B cell (primary cell): ENCODE data around the gene NINL. TPM values are rescaled to one million over a fixed set of nuclear protein-coding genes. Genes with fewer than 3 reads are reported as not detected.

Experiments used
- ATAC-seq: fragments of 200-7000 bp; cut with Tn5 transposase; one replicate; pipeline ENCODE4 v1.10.0; 2021; ENCODE audit warnings: low read depth, mild to moderate bottlenecking, moderate number of reproducible peaks, moderate library complexity
- CTCF ChIA-PET: fragments of 350-600 bp; sonication (Branson Sonifier 250); formaldehyde crosslinking; loops from one replicate; lab custom pipeline; 2021; ENCODE audit warnings: antibody characterized with exemption, inconsistent platforms; lab: Charles Lee
- POLR2A ChIA-PET: fragments of 350-600 bp; sonication (Branson Sonifier 250); formaldehyde crosslinking; loops from one replicate; lab custom pipeline; 2021; ENCODE audit warnings: antibody characterized with exemption; lab: Charles Lee
- DNase-seq: peaks from one replicate; pipeline ENCODE4 v3.0.0; 2013
- H2AFZ ChIP-seq: 2 replicates; pipeline ENCODE4 v1.6.1; 2012; ENCODE audit warnings: mild to moderate bottlenecking, low read depth, low read length; ENCODE audit not compliant: insufficient read depth, poor library complexity, severe bottlenecking
- H3K27ac ChIP-seq, 2 donors: 1 replicate in 1 of 2; 2 replicates in 1 of 2; pipeline ENCODE4 v1.5.1; 2012 to 2013; ENCODE audit warnings: low read length in 2 of 2, mild to moderate bottlenecking in 2 of 2, moderate library complexity in 1 of 2
- H3K27me3 ChIP-seq, 4 experiments: fragments of 200-600 bp in 1 of 4; sonication (generic) in 1 of 4; replicated peaks in 1 of 4; 1 replicate in 2 of 4; 2 replicates in 2 of 4; pipeline versions ENCODE4 v1.6.1 to v1.7.0; 2013 to 2016; ENCODE audit warnings: low read length in 3 of 4, mild to moderate bottlenecking in 2 of 4, mixed read lengths in 1 of 4, moderate library complexity in 1 of 4; ENCODE audit not compliant: insufficient read depth in 4 of 4, control insufficient read depth in 3 of 4; ENCODE audit errors: control extremely low read depth in 1 of 4
- H3K36me3 ChIP-seq, 2 experiments: replicated peaks in 1 of 2; 1 replicate in 1 of 2; 2 replicates in 1 of 2; pipeline versions ENCODE4 v1.6.1 to v1.7.1; 2013; ENCODE audit warnings: low read length in 1 of 2; ENCODE audit not compliant: insufficient read depth in 2 of 2, control insufficient read depth in 1 of 2; ENCODE audit errors: control extremely low read depth in 1 of 2, extremely low read depth in 1 of 2
- H3K4me1 ChIP-seq, 2 donors: fragments of 200-600 bp in 1 of 2; sonication (generic) in 1 of 2; 1 replicate in 1 of 2; 2 replicates in 1 of 2; pipeline versions ENCODE4 v1.5.1 to v1.6.1; 2013 to 2017; ENCODE audit warnings: low read length in 2 of 2; ENCODE audit not compliant: control insufficient read depth in 2 of 2, insufficient read depth in 2 of 2
- H3K4me2 ChIP-seq: replicated peaks from 2 replicates; pipeline ENCODE3; 2012; ENCODE audit warnings: mild to moderate bottlenecking, low read depth, low read length; ENCODE audit not compliant: poor library complexity, severe bottlenecking
- H3K4me3 ChIP-seq, 5 experiments: fragments of 200-600 bp in 1 of 5; sonication (generic) in 1 of 5; 1 replicate in 3 of 5; 2 replicates in 2 of 5; pipeline versions ENCODE4 v1.5.1 to v1.7.0; 2011 to 2016; ENCODE audit warnings: low read length in 4 of 5, mild to moderate bottlenecking in 4 of 5, low read depth in 2 of 5, control low read depth in 1 of 5, moderate library complexity in 1 of 5; ENCODE audit not compliant: insufficient read depth in 1 of 5; ENCODE audit errors: control extremely low read depth in 1 of 5, extremely low read depth in 1 of 5
- H3K79me2 ChIP-seq: fragments of 200-600 bp; sonication (generic); one replicate; pipeline ENCODE4 v1.6.0; 2016; ENCODE audit warnings: low read length; ENCODE audit not compliant: control insufficient read depth, insufficient read depth
- H3K9ac ChIP-seq: fragments of 200-600 bp; sonication (generic); 2 replicates; pipeline ENCODE4 v1.6.1; 2017; ENCODE audit warnings: mild to moderate bottlenecking, low read length, moderate library complexity
- H3K9me3 ChIP-seq, 3 donors: one replicate each; pipeline versions ENCODE4 v1.6.1 to v1.7.1; 2013; ENCODE audit warnings: low read length in 2 of 3; ENCODE audit not compliant: control insufficient read depth in 2 of 3, insufficient read depth in 1 of 3; ENCODE audit errors: control extremely low read depth in 1 of 3
- H4K20me1 ChIP-seq: 2 replicates; pipeline ENCODE4 v1.6.0; 2012; ENCODE audit warnings: mild to moderate bottlenecking, low read length; ENCODE audit not compliant: insufficient read depth, control insufficient read depth, poor library complexity, severe bottlenecking
- H3K27ac Mint-ChIP-seq: one replicate; pipeline ENCODE4 v1.8.0; 2021; ENCODE audit warnings: mixed read lengths
- H3K27me3 Mint-ChIP-seq: one replicate; pipeline ENCODE4 v1.8.0; 2021; ENCODE audit warnings: mixed read lengths
- H3K4me1 Mint-ChIP-seq: one replicate; pipeline ENCODE4 v1.8.0; 2021; ENCODE audit warnings: mixed read lengths
- H3K4me3 Mint-ChIP-seq: one replicate; pipeline ENCODE4 v1.8.0; 2021; ENCODE audit warnings: mixed read lengths
- H3K9me3 Mint-ChIP-seq: one replicate; pipeline ENCODE4 v1.8.0; 2022; ENCODE audit warnings: mixed read lengths; ENCODE audit not compliant: insufficient read depth
- EZH2 ChIP-seq: IDR thresholded peaks from 2 replicates; pipeline ENCODE4 v1.6.1; 2012; ENCODE audit warnings: borderline replicate concordance, low read depth, mild to moderate bottlenecking, moderate library complexity, low read length; ENCODE audit not compliant: insufficient read depth, poor library complexity, severe bottlenecking
- WGBS: methylation state at CpG from one replicate; pipeline ENCODE4 v1.1.5; 2013; ENCODE audit warnings: missing lambda C conversion rate; ENCODE audit not compliant: insufficient coverage; 5-methylcytosine and 5-hydroxymethylcytosine counted together
- intact Hi-C: fragments of 100-400 bp; cut with micrococcal nuclease; formaldehyde crosslinking; loops from one replicate; pipeline ENCODE4 v1.10.0; 2022
- polyA plus RNA-seq: library from polyadenylated mRNA; depleted of rRNA; stranded (reverse); fragments of >200 nt; gene quantifications from 2 replicates; pipeline ENCODE4 v1.2.3, GENCODE V29; 2012
- total RNA-seq, 2 donors: library from RNA; stranded (reverse); fragments of 120-200 nt in 1 of 2; gene quantifications; 1 replicate in 1 of 2; 2 replicates in 1 of 2; pipeline versions ENCODE4 v1.2.3 to v1.2.4, GENCODE V29; 2013 to 2022
- TF ChIP-seq, protein P1 (sequence below): fragments of 200-600 bp; IDR thresholded peaks from one replicate; pipeline ENCODE4 v1.8.0; 2022; ENCODE audit warnings: antibody characterized with exemption, mild to moderate bottlenecking

Gene NINL
- total and polyA plus RNA-seq, 2 donors (not counting 1 experiment from before 2014, with no cell fraction given), result 1.8 to 5.5 TPM

DNA sequence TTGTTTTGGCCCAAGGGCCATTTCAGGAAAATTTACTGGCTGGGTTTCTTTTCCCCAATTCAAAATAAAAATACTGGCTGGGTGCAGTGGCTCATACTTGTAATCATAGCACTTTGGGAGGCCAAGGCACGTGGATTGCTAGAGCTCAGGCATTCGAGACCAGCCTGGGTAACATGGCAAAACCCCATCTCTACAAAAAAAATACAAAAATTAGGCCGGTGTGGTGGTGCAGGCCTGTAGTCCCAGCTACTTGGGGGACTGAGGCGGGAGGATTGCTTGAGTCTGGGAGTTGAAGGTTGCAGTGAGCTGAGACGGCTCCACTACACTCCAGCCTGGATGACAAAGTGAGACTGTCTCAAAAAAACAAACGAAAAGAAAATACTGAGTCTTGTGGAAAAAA is 60.0 kb downstream of the NINL start:
- Histone ChIP-seq H3K4me1 (no peaks in the 10 kb centered on the region), H3K79me2 (no peaks in the 10 kb centered on the region), H3K9me3 (peaks cover 0 to 5% (median 0%) of the 10 kb centered on the region in 3 donors), H3K9ac (no peak overlapping the region), H3K4me2 (no peak overlapping the region), H3K36me3 (no peaks in the 10 kb centered on the region), H3K4me3 (no peak overlapping the region), H4K20me1 (no peaks in the 10 kb centered on the region), H2AFZ (no peak overlapping the region), H3K27me3 (no peaks in the 10 kb centered on the region), H3K27ac (no peak overlapping the region)
- no peak for DNase-seq
- Mint-ChIP-seq H3K4me3 (no peak overlapping the region), H3K9me3 (no peaks in the 10 kb centered on the region), H3K27me3 (no peaks in the 10 kb centered on the region), H3K4me1 (no peaks in the 10 kb centered on the region), H3K27ac (no peak overlapping the region)
- ATAC-seq, result no peak
- TF ChIP-seq EZH2, result no peak
- CTCF ChIA-PET, result no interaction called here
- POLR2A ChIA-PET, result no interaction called here
- WGBS, result no CpG with 5 or more reads among the region's 6 CpGs
- intact Hi-C loops, result no loop called here

DNA sequence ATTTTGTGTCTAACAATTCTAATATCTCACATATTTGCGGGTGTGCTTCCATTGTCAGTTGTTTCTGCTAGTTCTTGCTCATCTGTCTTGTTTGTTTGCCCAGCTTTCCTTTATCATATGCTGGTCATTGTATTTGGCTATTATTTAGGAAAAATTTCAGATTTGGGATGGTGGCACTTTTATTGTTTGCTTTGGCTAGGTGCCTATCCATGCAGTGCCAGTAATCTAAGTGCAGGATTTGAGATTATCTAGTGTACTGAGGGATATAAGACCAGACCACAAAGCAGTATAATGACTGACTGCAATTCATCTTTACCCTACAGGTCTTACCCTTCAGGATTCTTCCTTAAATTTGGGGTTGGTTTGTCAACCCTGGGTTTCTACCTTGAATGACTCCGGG is 63.9 kb downstream of the NINL start:
- no peaks in the 10 kb centered on the region for H3K36me3 ChIP-seq
- Mint-ChIP-seq H3K4me3 (no peak overlapping the region), H3K9me3 (peaks cover 3% of the 10 kb centered on the region), H3K27me3 (no peaks in the 10 kb centered on the region), H3K27ac (no peak overlapping the region), H3K4me1 (peaks cover 1% of the 10 kb centered on the region)
- intact Hi-C loops, result no loop called here
- no peaks in the 10 kb centered on the region for H3K27me3 ChIP-seq
- peaks cover 0 to 9% (median under 1%) of the 10 kb centered on the region in 3 donors for H3K9me3 ChIP-seq
- no peak overlapping the region for H3K9ac ChIP-seq
- POLR2A ChIA-PET, result no interaction called here
- H3K79me2 ChIP-seq, result no peaks in the 10 kb centered on the region
- TF ChIP-seq EZH2, result no peak
- TF ChIP-seq, protein P1, sequence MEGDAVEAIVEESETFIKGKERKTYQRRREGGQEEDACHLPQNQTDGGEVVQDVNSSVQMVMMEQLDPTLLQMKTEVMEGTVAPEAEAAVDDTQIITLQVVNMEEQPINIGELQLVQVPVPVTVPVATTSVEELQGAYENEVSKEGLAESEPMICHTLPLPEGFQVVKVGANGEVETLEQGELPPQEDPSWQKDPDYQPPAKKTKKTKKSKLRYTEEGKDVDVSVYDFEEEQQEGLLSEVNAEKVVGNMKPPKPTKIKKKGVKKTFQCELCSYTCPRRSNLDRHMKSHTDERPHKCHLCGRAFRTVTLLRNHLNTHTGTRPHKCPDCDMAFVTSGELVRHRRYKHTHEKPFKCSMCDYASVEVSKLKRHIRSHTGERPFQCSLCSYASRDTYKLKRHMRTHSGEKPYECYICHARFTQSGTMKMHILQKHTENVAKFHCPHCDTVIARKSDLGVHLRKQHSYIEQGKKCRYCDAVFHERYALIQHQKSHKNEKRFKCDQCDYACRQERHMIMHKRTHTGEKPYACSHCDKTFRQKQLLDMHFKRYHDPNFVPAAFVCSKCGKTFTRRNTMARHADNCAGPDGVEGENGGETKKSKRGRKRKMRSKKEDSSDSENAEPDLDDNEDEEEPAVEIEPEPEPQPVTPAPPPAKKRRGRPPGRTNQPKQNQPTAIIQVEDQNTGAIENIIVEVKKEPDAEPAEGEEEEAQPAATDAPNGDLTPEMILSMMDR, result no peak
- WGBS, result no CpG with 5 or more reads among the region's 2 CpGs
- no peak for ATAC-seq
- H3K4me1 ChIP-seq, result no peaks in the 10 kb centered on the region
- no peak overlapping the region for H3K4me3 ChIP-seq
- H3K27ac ChIP-seq, result no peak overlapping the region
- no peak overlapping the region for H2AFZ ChIP-seq
- no peak overlapping the region for H3K4me2 ChIP-seq
- H4K20me1 ChIP-seq, result no peaks in the 10 kb centered on the region
- DNase-seq, result no peak
- CTCF ChIA-PET, result no interaction called here
